Activated CD4-positive, alpha-beta T cell treated with anti-CD3 and anti-CD28 coated beads, Interleukin-2, Interleukin-6, amounts not matched to agents 100 ng/mL and 50 ng/mL, durations not matched to agents 16 hours and 8 hours (primary cell): Measurements from ENCODE around the gene SKAP1.
"Not testable (repeated sequence)": the region's sequence is repeated elsewhere in the genome, so short reads cannot be mapped to it uniquely, and the experiment has no call there.

ENCODE experiments used
- DNase-seq: peaks from one replicate; pipeline ENCODE4 v3.0.0-alpha.2; 2020

Gene SKAP1

GRCh38 chr17:48313096-48313755 lies 116.8 kb downstream of the SKAP1 start:
- DNase-seq, result no peak

- no peak for DNase-seq
Measured at GRCh38 chr17:48311324-48311723, 118.7 kb downstream of the SKAP1 start.

GRCh38 chr17:48310748-48311213 lies 119.2 kb downstream of the SKAP1 start:
- no peak for DNase-seq

- no peak for DNase-seq
Measured at GRCh38 chr17:48308581-48308980, 121.4 kb downstream of the SKAP1 start.

GRCh38 chr17:48307814-48308411 lies 122.1 kb downstream of the SKAP1 start:
- DNase-seq, result peak; percentile 57

- no peak for DNase-seq
Measured at GRCh38 chr17:48307255-48307654, 122.8 kb downstream of the SKAP1 start.

GRCh38 chr17:48301002-48301401 lies 129.0 kb downstream of the SKAP1 start:
- no peak for DNase-seq

GRCh38 chr17:48299760-48300159 lies 130.3 kb downstream of the SKAP1 start:
- DNase-seq, result no peak

GRCh38 chr17:48297825-48298224 lies 132.2 kb downstream of the SKAP1 start:
- DNase-seq, result no peak

- DNase-seq, result no peak
Measured at GRCh38 chr17:48296453-48296852, 133.6 kb downstream of the SKAP1 start.

- peak; percentile 49 for DNase-seq
Measured at GRCh38 chr17:48295362-48296288, 134.4 kb downstream of the SKAP1 start.

GRCh38 chr17:48294806-48295361 lies 135.1 kb downstream of the SKAP1 start:
- DNase-seq, result peak; percentile 36

- no peak for DNase-seq
Measured at GRCh38 chr17:48294020-48294805, 135.8 kb downstream of the SKAP1 start.

- no peak for DNase-seq
Measured at GRCh38 chr17:48293319-48294019, 136.5 kb downstream of the SKAP1 start.

GRCh38 chr17:48290378-48290777 lies 139.6 kb downstream of the SKAP1 start:
- no peak for DNase-seq

GRCh38 chr17:48286917-48287316 lies 143.1 kb downstream of the SKAP1 start:
- DNase-seq, result not testable (repeated sequence)

GRCh38 chr17:48285614-48286013 lies 144.4 kb downstream of the SKAP1 start:
- DNase-seq, result no peak

GRCh38 chr17:48283907-48284306 lies 146.1 kb downstream of the SKAP1 start:
- no peak for DNase-seq

- DNase-seq, result no peak
Measured at GRCh38 chr17:48283411-48283810, 146.6 kb downstream of the SKAP1 start.

- DNase-seq, result no peak
Measured at GRCh38 chr17:48282303-48282702, 147.7 kb downstream of the SKAP1 start.

- no peak for DNase-seq
Measured at GRCh38 chr17:48278760-48279491, 151.1 kb downstream of the SKAP1 start.
